IMR-90 (cell line): ENCODE measurements around the gene GSTK1. TPM values are rescaled to one million over a fixed set of nuclear protein-coding genes. Genes with fewer than 3 reads are reported as not detected.

Experiments
- ATAC-seq: fragments of 200-7000 bp; cut with Tn5 transposase; 2 replicates; pipeline ENCODE4 v1.9.1; 2020; ENCODE audit warnings: low read depth, mild to moderate bottlenecking, moderate library complexity
- BruUV-seq: library from RNA; stranded (reverse); fragments of 400-500 nt; replicated peaks from 2 replicates; lab custom pipeline; 2021; lab: Mats Ljungman, UMichigan
- CTCF ChIA-PET: fragments of 300-600 bp; formaldehyde crosslinking; extraction: SDS; loops from one replicate; lab custom pipeline; 2021; ENCODE audit warnings: antibody characterized with exemption; lab: Yijun Ruan, JAX
- POLR2A ChIA-PET: fragments of 300-600 bp; sonication (Branson Sonifier 250); formaldehyde crosslinking; loops from one replicate; lab custom pipeline; 2022; ENCODE audit warnings: antibody characterized with exemption; ENCODE audit not compliant: unreplicated experiment; lab: Charles Lee
- DNase-seq: peaks from one replicate; pipeline ENCODE4 v3.0.0; 2013
- H2AFZ ChIP-seq: replicated peaks from 2 replicates; pipeline ENCODE3; 2013; ENCODE audit warnings: low read length, mild to moderate bottlenecking; ENCODE audit not compliant: poor library complexity
- H2AK5ac ChIP-seq: 2 replicates; pipeline ENCODE4 v1.6.1; 2013; ENCODE audit warnings: low read depth, low read length, inconsistent platforms
- H2AK9ac ChIP-seq: replicated peaks from 2 replicates; pipeline ENCODE3; 2013; ENCODE audit warnings: mild to moderate bottlenecking, low read depth, low read length, moderate library complexity; ENCODE audit not compliant: poor library complexity
- H2BK120ac ChIP-seq: 2 replicates; pipeline ENCODE4 v1.6.1; 2013; ENCODE audit warnings: low read depth, low read length, inconsistent platforms
- H2BK15ac ChIP-seq: 3 replicates; pipeline ENCODE4 v1.6.1; 2013; ENCODE audit warnings: low read depth, low read length, inconsistent platforms
- H2BK20ac ChIP-seq: 2 replicates; pipeline ENCODE4 v1.6.1; 2013; ENCODE audit warnings: low read depth, mild to moderate bottlenecking, inconsistent platforms, low read length, moderate library complexity
- H2BK5ac ChIP-seq: 2 replicates; pipeline ENCODE4 v1.6.1; 2013; ENCODE audit warnings: mild to moderate bottlenecking, low read depth, low read length, inconsistent platforms; ENCODE audit not compliant: poor library complexity, severe bottlenecking
- H3K14ac ChIP-seq: replicated peaks from 2 replicates; pipeline ENCODE4 v1.6.1; 2013; ENCODE audit warnings: low read depth, low read length, inconsistent platforms
- H3K18ac ChIP-seq: 2 replicates; pipeline ENCODE4 v1.6.1; 2013; ENCODE audit warnings: low read depth, low read length, control low read depth
- H3K23ac ChIP-seq: 2 replicates; pipeline ENCODE4 v1.6.1; 2013; ENCODE audit warnings: low read depth, low read length, inconsistent platforms
- H3K27ac ChIP-seq: 2 replicates; pipeline ENCODE4 v1.5.1; 2013; ENCODE audit warnings: mild to moderate bottlenecking, control low read depth, low read length; ENCODE audit not compliant: insufficient read depth
- H3K27me3 ChIP-seq: 2 replicates; pipeline ENCODE4 v1.6.1; 2013; ENCODE audit warnings: low read length; ENCODE audit not compliant: control insufficient read depth, insufficient read depth
- H3K36me3 ChIP-seq: 2 replicates; pipeline ENCODE4 v1.6.1; 2013; ENCODE audit warnings: low read length, mixed read lengths; ENCODE audit not compliant: control insufficient read depth, insufficient read depth
- H3K4ac ChIP-seq: 2 replicates; pipeline ENCODE4 v1.6.1; 2013; ENCODE audit warnings: low read depth, low read length, inconsistent platforms
- H3K4me1 ChIP-seq: 2 replicates; pipeline ENCODE4 v1.6.1; 2013; ENCODE audit warnings: low read length, mixed read lengths; ENCODE audit not compliant: control insufficient read depth, insufficient read depth
- H3K4me2 ChIP-seq: 2 replicates; pipeline ENCODE4 v1.6.1; 2013; ENCODE audit warnings: low read depth, mild to moderate bottlenecking, control low read depth, low read length, moderate library complexity
- H3K4me3 ChIP-seq: 2 replicates; pipeline ENCODE4 v1.5.1; 2013; ENCODE audit warnings: low read depth, mild to moderate bottlenecking, control low read depth, low read length, moderate library complexity; ENCODE audit not compliant: insufficient read depth
- H3K56ac ChIP-seq: 2 replicates; pipeline ENCODE4 v1.6.1; 2013; ENCODE audit warnings: low read length, inconsistent platforms; ENCODE audit not compliant: insufficient read depth; ENCODE audit errors: extremely low read depth
- H3K79me1 ChIP-seq, 2 experiments: 2 replicates each; pipeline ENCODE4 v1.6.1; 2013; ENCODE audit warnings: low read length in 2 of 2, inconsistent platforms in 1 of 2, low read depth in 1 of 2
- H3K9ac ChIP-seq: 2 replicates; pipeline ENCODE4 v1.6.1; 2013; ENCODE audit warnings: low read depth, low read length, control low read depth
- H3K9me1 ChIP-seq: 2 replicates; pipeline ENCODE4 v1.6.1; 2013; ENCODE audit warnings: low read length, inconsistent platforms; ENCODE audit not compliant: insufficient read depth
- H3K9me3 ChIP-seq: 2 replicates; pipeline ENCODE4 v1.6.1; 2013; ENCODE audit warnings: low read length; ENCODE audit not compliant: control insufficient read depth, insufficient read depth
- H4K20me1 ChIP-seq: 2 replicates; pipeline ENCODE4 v1.6.1; 2013; ENCODE audit warnings: low read length, inconsistent platforms; ENCODE audit not compliant: insufficient read depth
- H4K5ac ChIP-seq: 2 replicates; pipeline ENCODE4 v1.6.1; 2013; ENCODE audit warnings: mild to moderate bottlenecking, low read depth, low read length, control low read depth
- H4K8ac ChIP-seq, 2 experiments: 2 replicates each; pipeline ENCODE4 v1.6.1; 2013; ENCODE audit warnings: low read depth in 2 of 2, low read length in 2 of 2, control low read depth in 1 of 2, inconsistent platforms in 1 of 2
- H4K91ac ChIP-seq: 2 replicates; pipeline ENCODE4 v1.6.1; 2013; ENCODE audit warnings: low read depth, low read length, inconsistent platforms; ENCODE audit not compliant: insufficient read depth
- MXI1 ChIP-seq: IDR thresholded peaks from 2 replicates; pipeline ENCODE4 v1.6.1; 2012; ENCODE audit warnings: low read depth, mild to moderate bottlenecking, low read length, moderate library complexity, borderline replicate concordance
- NFE2L2 ChIP-seq: fragments of 150-350 bp; IDR thresholded peaks from 2 replicates; pipeline ENCODE4 v1.6.1; 2016; ENCODE audit warnings: low read depth, mild to moderate bottlenecking, low read length
- RCOR1 ChIP-seq: IDR thresholded peaks from 2 replicates; pipeline ENCODE4 v1.6.1; 2012; ENCODE audit warnings: mild to moderate bottlenecking, low read length, improper control_type of control experiment; ENCODE audit not compliant: insufficient replicate concordance
- whole genome bisulfite sequencing, 2 experiments: methylation state at CpG; one replicate each; pipeline versions ENCODE4 v1.1.5 to v1.1.7; 2013; ENCODE audit warnings: missing lambda C conversion rate in 2 of 2; ENCODE audit not compliant: insufficient read length in 1 of 2; ENCODE audit errors: extremely low coverage in 2 of 2; 5-methylcytosine and 5-hydroxymethylcytosine counted together
- dilution Hi-C: fragments of 300-500 bp; cut with HindIII; formaldehyde crosslinking; loops from one replicate; pipeline ENCODE4 v1.14.3; 2018; ENCODE audit warnings: low sequenced_read_pairs; ENCODE audit not compliant: unreplicated experiment
- in situ Hi-C: fragments of 300-500 bp; cut with MboI; formaldehyde crosslinking; loops from 3 replicates; pipeline ENCODE4 v1.14.3; 2019; ENCODE audit warnings: low sequenced_read_pairs, inconsistent platforms, mixed read lengths
- intact Hi-C: fragments of 100-400 bp; cut with micrococcal nuclease; formaldehyde crosslinking; loops from 2 replicates; pipeline ENCODE4 v1.10.0; 2022
- polyA plus RNA-seq, 3 experiments: library from polyadenylated mRNA; depleted of rRNA; stranded (reverse); fragments of >200 nt; gene quantifications; 2 replicates each; pipeline ENCODE4 v1.2.3, GENCODE V29; 2012; ENCODE audit warnings: low replicate concordance in 1 of 3
- total RNA-seq: library from RNA; depleted of rRNA; stranded (reverse); fragments of >200 nt; gene quantifications from 2 replicates; pipeline ENCODE4 v1.2.3, GENCODE V29; 2012

Gene GSTK1
- total and polyA plus RNA-seq, 2 of the 4 experiments (the other 2 are of a cell fraction): 64.9 to 111 TPM

- no peaks in the 10 kb centered on the region for H3K9me3 ChIP-seq
- WGBS, 2 experiments: no CpG with 5 or more reads among the region's 4 CpGs
- peaks cover 6% of the 10 kb centered on the region; the same call in 1 of the 2 replicates for H3K4me1 ChIP-seq
- peaks cover 5% of the 10 kb centered on the region for H3K27me3 ChIP-seq
- no peak overlapping the region for H3K18ac ChIP-seq
- no peak overlapping the region for H3K4ac ChIP-seq
- H3K27ac ChIP-seq: no peak overlapping the region
- H4K91ac ChIP-seq: no peak overlapping the region
- no peak for DNase-seq
- no peaks in the 10 kb centered on the region for H4K20me1 ChIP-seq
- POLR2A ChIA-PET: no interaction called here
- H2BK20ac ChIP-seq: no peak overlapping the region
- H2AK5ac ChIP-seq: no peak overlapping the region
- H2AFZ ChIP-seq: no peak overlapping the region
- no peak overlapping the region for H3K4me3 ChIP-seq
- in situ Hi-C loops: no loop called here
- no peak overlapping the region for H4K8ac ChIP-seq
- H3K23ac ChIP-seq: no peak overlapping the region
- no peak overlapping the region for H2BK15ac ChIP-seq
- H2AK9ac ChIP-seq: no peak overlapping the region
- ATAC-seq: no peak
- H2BK120ac ChIP-seq: no peak overlapping the region
- no peak overlapping the region for H2BK5ac ChIP-seq
- no peak overlapping the region for H4K5ac ChIP-seq
- no peaks in the 10 kb centered on the region for H3K9me1 ChIP-seq
- dilution Hi-C loops: no loop called here
- no peak overlapping the region for H3K4me2 ChIP-seq
- CTCF ChIA-PET: interaction anchor here (1.0 kb wide), 1 partner anchor 76 kb away, joined by 3 read pairs; no protein-coding TSS in a partner anchor
- no peak overlapping the region for H3K9ac ChIP-seq
- no peaks in the 10 kb centered on the region for H3K36me3 ChIP-seq
- intact Hi-C loops: no loop called here
- no peak overlapping the region for H3K14ac ChIP-seq
- TF ChIP-seq RCOR1: no peak
- no peak for TF ChIP-seq MXI1
- TF ChIP-seq NFE2L2: no peak
- no peak overlapping the region for H3K56ac ChIP-seq
- no TSS peak for BruUV-seq
- no peaks in the 10 kb centered on the region for H3K79me1 ChIP-seq
These were observed 53.3 kb downstream of the GSTK1 start for GRCh38 chr7:143316492-143316891.
